HEK293 (cell line): ENCODE results near the gene TNS1.

Experiments
- CTCF ChIA-PET: fragments of 350-600 bp; formaldehyde crosslinking; extraction: SDS; loops from one replicate; lab custom pipeline; 2021; ENCODE audit warnings: antibody characterized with exemption; lab: Yijun Ruan, JAX
- POLR2A ChIA-PET: fragments of 300-600 bp; formaldehyde crosslinking; extraction: SDS; loops from one replicate; lab custom pipeline; 2020; ENCODE audit warnings: antibody characterized with exemption, inconsistent platforms; lab: Yijun Ruan, JAX
- H3K27ac ChIP-seq: fragments of 200-500 bp; sonication (Bioruptor generic); 2 replicates; pipeline ENCODE4 v1.5.1; 2014; ENCODE audit warnings: low read depth, low read length, control low read depth, inconsistent platforms; ENCODE audit errors: extremely low read depth
- H3K36me3 ChIP-seq, 2 experiments: fragments of 200-500 bp in 1 of 2; sonication (Bioruptor generic) in 1 of 2; 1 replicate in 1 of 2; 2 replicates in 1 of 2; pipeline ENCODE4 v1.5.1; 2014 to 2017; ENCODE audit warnings: inconsistent platforms in 2 of 2, low read length in 2 of 2; ENCODE audit not compliant: control insufficient read depth in 2 of 2, insufficient read depth in 1 of 2
- H3K4me1 ChIP-seq: fragments of 200-500 bp; sonication (Bioruptor generic); 2 replicates; pipeline ENCODE4 v1.5.1; 2014; ENCODE audit warnings: mild to moderate bottlenecking, low read length, inconsistent platforms; ENCODE audit not compliant: control insufficient read depth, insufficient read depth
- H3K4me3 ChIP-seq: 2 replicates; pipeline ENCODE4 v1.5.1; 2011; ENCODE audit warnings: low read depth, mild to moderate bottlenecking, control low read depth, low read length, moderate library complexity
- H3K9me3 ChIP-seq: fragments of 200-500 bp; sonication (Bioruptor generic); 2 replicates; pipeline ENCODE4 v1.5.1; 2014; ENCODE audit warnings: low read depth, low read length, inconsistent platforms; ENCODE audit not compliant: control insufficient read depth, insufficient read depth
- GLI4 ChIP-seq: fragments of 450-650 bp; formaldehyde crosslinking; IDR thresholded peaks from 2 replicates; pipeline ENCODE4 v1.5.1; 2016; ENCODE audit warnings: missing biosample characterization, missing genetic modification characterization
- SETDB1 ChIP-seq: IDR thresholded peaks from one replicate; pipeline ENCODE4 v1.6.1; 2017; ENCODE audit warnings: mild to moderate bottlenecking, low read length, moderate library complexity, mixed read lengths; ENCODE audit not compliant: insufficient read length
- ZBTB1 ChIP-seq: fragments of 450-650 bp; formaldehyde crosslinking; IDR thresholded peaks from 2 replicates; pipeline ENCODE4 v1.5.1; 2016; ENCODE audit warnings: missing biosample characterization, missing genetic modification characterization
- ZBTB10 ChIP-seq: fragments of 450-650 bp; formaldehyde crosslinking; IDR thresholded peaks from 2 replicates; pipeline ENCODE4 v1.5.1; 2016; ENCODE audit warnings: missing biosample characterization, missing genetic modification characterization
- ZBTB11 ChIP-seq: fragments of 450-650 bp; formaldehyde crosslinking; conservative IDR thresholded peaks from 2 replicates; pipeline ENCODE4 v1.5.1; 2016; ENCODE audit warnings: low read depth, missing biosample characterization, missing genetic modification characterization
- ZBTB44 ChIP-seq: fragments of 450-650 bp; IDR thresholded peaks from 2 replicates; pipeline ENCODE4 v1.5.1; 2018; ENCODE audit warnings: missing biosample characterization, mild to moderate bottlenecking, missing genetic modification characterization
- ZBTB7A ChIP-seq: fragments of 450-650 bp; formaldehyde crosslinking; IDR thresholded peaks from 2 replicates; pipeline ENCODE4 v1.5.1; 2016; ENCODE audit warnings: low read depth, missing biosample characterization, missing genetic modification characterization
- ZNF133 ChIP-seq: fragments of 450-650 bp; formaldehyde crosslinking; IDR thresholded peaks from 2 replicates; pipeline ENCODE4 v1.5.1; 2016; ENCODE audit warnings: missing biosample characterization, missing genetic modification characterization
- ZNF157 ChIP-seq: fragments of 450-650 bp; formaldehyde crosslinking; IDR thresholded peaks from 2 replicates; pipeline ENCODE4 v1.5.1; 2016; ENCODE audit warnings: missing biosample characterization, missing genetic modification characterization
- ZNF24 ChIP-seq: fragments of 450-650 bp; formaldehyde crosslinking; IDR thresholded peaks from 2 replicates; pipeline ENCODE4 v1.5.1; 2016; ENCODE audit warnings: missing biosample characterization, missing genetic modification characterization
- ZNF48 ChIP-seq: fragments of 450-650 bp; formaldehyde crosslinking; IDR thresholded peaks from 2 replicates; pipeline ENCODE4 v1.5.1; 2016; ENCODE audit warnings: missing biosample characterization, missing genetic modification characterization
- ZNF513 ChIP-seq: fragments of 450-650 bp; IDR thresholded peaks from 2 replicates; pipeline ENCODE4 v1.5.1; 2018; ENCODE audit warnings: missing biosample characterization, missing genetic modification characterization
- ZNF701 ChIP-seq: fragments of 450-650 bp; formaldehyde crosslinking; IDR thresholded peaks from 2 replicates; pipeline ENCODE4 v1.5.1; 2016; ENCODE audit warnings: missing biosample characterization, missing genetic modification characterization
- ZSCAN30 ChIP-seq: fragments of 450-650 bp; IDR thresholded peaks from 2 replicates; pipeline ENCODE4 v1.5.1; 2018; ENCODE audit warnings: missing biosample characterization, mild to moderate bottlenecking, missing genetic modification characterization, moderate library complexity

TNS1 gene

GRCh38 chr2:217897091-217897715 is 105.6 kb downstream of the TNS1 start:
- ChIA-PET POLR2A (no interaction called here), CTCF (interaction anchor here (4.5 kb wide), 1 partner anchor 10 kb away, joined by 41 read pairs; no protein-coding TSS in a partner anchor)
- peaks cover 0 to 3% of the 10 kb centered on the region in 2 experiments; a peak in 1 of 3 replicates for H3K36me3 ChIP-seq

GRCh38 chr2:217895070-217895635 is 107.6 kb downstream of the TNS1 start:
- CTCF ChIA-PET = interaction anchor here (0.9 to 17.5 kb wide), 4 partner anchors 9 to 106 kb away, joined by 4 to 387 read pairs (median 5); no protein-coding TSS in a partner anchor
- H3K9me3 ChIP-seq = no peaks in the 10 kb centered on the region
- TF ChIP-seq ZNF133 (tag by site-specific recombination) (no peak), ZBTB44 (tag by site-specific recombination) (no peak)
- no peak overlapping the region for H3K4me3 ChIP-seq
- POLR2A ChIA-PET = no interaction called here
- peaks cover 0 to 3% of the 10 kb centered on the region in 2 experiments; a peak in 1 of 3 replicates for H3K36me3 ChIP-seq
- H3K27ac ChIP-seq = no peak overlapping the region
- H3K4me1 ChIP-seq = no peaks in the 10 kb centered on the region

More at GRCh38 chr2:217897091-217897715, 105.6 kb downstream of the TNS1 start:
- H3K4me1 ChIP-seq = no peaks in the 10 kb centered on the region
- TF ChIP-seq ZNF513 (tag by site-specific recombination) = no peak
- H3K4me3 ChIP-seq = no peak overlapping the region
- no peak overlapping the region for H3K27ac ChIP-seq
- H3K9me3 ChIP-seq = no peaks in the 10 kb centered on the region

- ChIA-PET POLR2A (no interaction called here), CTCF (interaction anchor here (1.2 to 17.5 kb wide), 3 partner anchors 96 to 104 kb away, joined by 3 to 387 read pairs (median 6); no protein-coding TSS in a partner anchor)
- TF ChIP-seq SETDB1 = no peak
- TF ChIP-seq ZSCAN30 = no peak
- no peak for TF ChIP-seq ZNF24 (tag by site-specific recombination)
- no peak for TF ChIP-seq ZNF48 (tag by site-specific recombination)
- no peak for TF ChIP-seq ZBTB10 (tag by site-specific recombination)
- no peak for TF ChIP-seq ZBTB7A (tag by site-specific recombination)
- no peak for TF ChIP-seq ZBTB11 (tag by site-specific recombination)
- TF ChIP-seq ZNF701 (tag by site-specific recombination) = no peak
- no peak for TF ChIP-seq ZBTB1 (tag by site-specific recombination)
- no peak for TF ChIP-seq ZNF157
- TF ChIP-seq GLI4 = no peak
- Histone ChIP-seq H3K4me3 (no peak overlapping the region), H3K4me1 (no peaks in the 10 kb centered on the region), H3K27ac (no peak overlapping the region), H3K36me3 (peaks cover 0 to 10% of the 10 kb centered on the region in 2 experiments; a peak in 1 of 3 replicates), H3K9me3 (no peaks in the 10 kb centered on the region)
Observed at GRCh38 chr2:217893440-217893839, 109.4 kb downstream of the TNS1 start.
